Loucy (cell line): Measurements from ENCODE around the gene FAM9C.

Experiments
- EZH2phosphoT487 ChIP-seq: fragments of 200-600 bp; IDR thresholded peaks from 2 replicates; pipeline ENCODE4 v1.6.1; 2018; ENCODE audit warnings: antibody characterized with exemption, mild to moderate bottlenecking, moderate library complexity, borderline replicate concordance
- TF ChIP-seq, protein P1 (sequence below): fragments of 200-600 bp; sonication (generic); conservative IDR thresholded peaks from 2 replicates; pipeline ENCODE4 v1.5.1; 2014; ENCODE audit warnings: mild to moderate bottlenecking, antibody characterized with exemption, low read length

DNA sequence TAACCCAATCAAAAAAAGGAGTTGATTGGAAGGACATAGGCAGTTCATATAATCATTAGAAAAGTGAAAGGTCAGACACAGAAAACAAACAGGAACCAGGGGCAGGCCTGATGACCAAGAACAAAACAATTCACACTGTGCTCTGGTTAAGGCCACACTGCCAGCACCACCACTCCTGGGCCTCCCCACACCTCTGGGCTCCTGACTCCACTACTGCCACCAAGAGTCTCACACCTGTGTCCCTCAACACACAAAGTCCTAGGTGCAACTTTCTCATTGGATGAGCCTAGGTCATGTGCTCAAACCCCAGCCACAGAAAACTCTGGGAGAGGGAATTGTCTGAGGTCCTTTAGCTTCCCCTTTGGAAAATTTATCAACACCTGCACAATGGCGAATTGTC lies 11.1 kb upstream of the FAM9C start:
- TF ChIP-seq, protein P1, sequence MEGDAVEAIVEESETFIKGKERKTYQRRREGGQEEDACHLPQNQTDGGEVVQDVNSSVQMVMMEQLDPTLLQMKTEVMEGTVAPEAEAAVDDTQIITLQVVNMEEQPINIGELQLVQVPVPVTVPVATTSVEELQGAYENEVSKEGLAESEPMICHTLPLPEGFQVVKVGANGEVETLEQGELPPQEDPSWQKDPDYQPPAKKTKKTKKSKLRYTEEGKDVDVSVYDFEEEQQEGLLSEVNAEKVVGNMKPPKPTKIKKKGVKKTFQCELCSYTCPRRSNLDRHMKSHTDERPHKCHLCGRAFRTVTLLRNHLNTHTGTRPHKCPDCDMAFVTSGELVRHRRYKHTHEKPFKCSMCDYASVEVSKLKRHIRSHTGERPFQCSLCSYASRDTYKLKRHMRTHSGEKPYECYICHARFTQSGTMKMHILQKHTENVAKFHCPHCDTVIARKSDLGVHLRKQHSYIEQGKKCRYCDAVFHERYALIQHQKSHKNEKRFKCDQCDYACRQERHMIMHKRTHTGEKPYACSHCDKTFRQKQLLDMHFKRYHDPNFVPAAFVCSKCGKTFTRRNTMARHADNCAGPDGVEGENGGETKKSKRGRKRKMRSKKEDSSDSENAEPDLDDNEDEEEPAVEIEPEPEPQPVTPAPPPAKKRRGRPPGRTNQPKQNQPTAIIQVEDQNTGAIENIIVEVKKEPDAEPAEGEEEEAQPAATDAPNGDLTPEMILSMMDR = no peak
- no peak for TF ChIP-seq EZH2phosphoT487
